Superior temporal gyrus (tissue), 1 donor: ENCODE data around the gene ZBTB33.

ENCODE experiments used
- DNase-seq: peaks from one replicate; pipeline ENCODE4 v3.0.0-alpha.2; 2016; ENCODE audit errors: extremely low spot score

The ZBTB33 gene

DNA sequence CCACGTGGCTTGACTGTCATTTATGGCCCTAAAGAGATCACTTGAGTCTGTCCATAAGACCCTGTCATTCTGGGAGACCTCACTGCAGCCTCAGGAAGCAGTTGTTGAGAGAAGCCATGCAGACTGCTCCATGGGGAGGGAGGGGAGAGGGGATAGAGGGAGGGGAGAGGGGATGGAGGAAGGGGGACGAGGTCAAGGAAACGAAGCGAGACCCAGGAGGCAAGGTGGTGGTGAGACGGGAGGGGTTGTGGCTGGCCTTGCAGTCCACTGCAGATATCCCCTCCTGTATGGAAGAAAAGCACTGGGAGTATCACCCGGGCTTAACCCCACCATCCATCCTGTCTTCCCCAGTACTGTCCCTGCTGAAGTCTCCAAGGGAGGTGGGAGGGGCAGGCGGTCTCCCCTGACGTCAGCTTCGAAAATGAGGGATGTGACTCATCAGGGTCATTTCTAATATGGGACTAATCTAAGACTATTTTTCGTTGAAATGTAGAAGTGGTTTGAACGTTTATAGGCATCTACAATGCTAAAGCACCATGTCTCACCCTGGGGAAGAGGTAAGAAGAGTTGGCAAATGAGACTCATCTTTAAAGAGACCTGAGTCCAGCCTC lies 55.0 kb downstream of the ZBTB33 start:
- no peak for DNase-seq

DNA sequence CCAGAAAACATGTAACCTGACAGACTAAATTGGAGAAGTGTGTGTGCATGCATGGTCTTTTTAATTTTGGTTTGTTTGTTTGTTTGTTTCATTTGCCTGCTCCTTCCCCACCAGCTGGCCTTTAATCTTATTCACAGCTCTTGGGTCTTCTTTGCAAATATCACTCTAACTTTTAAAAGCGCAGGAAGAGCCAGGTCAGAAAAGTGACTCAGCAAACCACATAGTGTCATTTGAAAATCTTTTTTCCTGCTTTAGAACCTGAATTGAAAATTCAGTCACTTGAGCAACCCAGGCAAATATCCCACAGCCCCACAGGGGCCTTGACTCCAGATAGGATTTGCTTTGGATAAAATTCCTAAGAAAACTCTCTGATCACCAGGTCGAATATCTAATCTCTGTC lies 56.0 kb downstream of the ZBTB33 start:
- DNase-seq: no peak
